Activated naive CD4-positive, alpha-beta T cell treated with anti-CD3 and anti-CD28 coated beads, Interleukin-2, amount 50 U/mL, for 16 hours (primary cell): ENCODE data around the gene SNX22.
"Not testable (repeated sequence)": the region's sequence is repeated elsewhere in the genome, so short reads cannot be mapped to it uniquely, and the experiment has no call there.

Experiments used
- DNase-seq: peaks from one replicate; pipeline ENCODE4 v3.0.0-alpha.2; 2020

Gene SNX22

GRCh38 chr15:64151727-64152506 lies at the start of gene SNX22:
Gene SNX22 (plus strand): TSS chr15:64151731. CDS start chr15:64151776, 45 bp downstream.
- peak; percentile 37 for DNase-seq

DNA sequence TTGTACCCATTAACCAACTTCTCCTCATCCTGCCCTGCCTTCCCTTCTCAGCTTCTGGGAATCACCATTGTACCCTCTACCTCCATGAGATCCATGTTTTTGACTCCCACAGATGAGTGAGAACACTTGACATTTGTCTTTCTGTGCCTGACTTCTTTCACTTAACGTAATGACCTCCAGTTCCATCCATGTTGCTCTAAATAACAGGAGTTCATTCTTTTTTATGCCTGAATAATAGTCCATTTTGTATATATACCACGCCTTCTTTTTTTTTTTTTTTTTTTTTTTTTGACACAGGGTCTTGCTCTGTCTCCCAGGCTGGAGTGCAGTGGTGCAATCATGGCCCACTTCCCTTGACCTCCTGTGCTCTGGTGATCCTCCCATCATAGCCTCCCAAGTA lies 49.0 kb upstream of the SNX22 start:
- no peak for DNase-seq

GRCh38 chr15:64105113-64105704 lies 46.3 kb upstream of the SNX22 start:
- no peak for DNase-seq

- DNase-seq = no peak
Measured at GRCh38 chr15:64107337-64107736, 44.2 kb upstream of the SNX22 start.

DNA sequence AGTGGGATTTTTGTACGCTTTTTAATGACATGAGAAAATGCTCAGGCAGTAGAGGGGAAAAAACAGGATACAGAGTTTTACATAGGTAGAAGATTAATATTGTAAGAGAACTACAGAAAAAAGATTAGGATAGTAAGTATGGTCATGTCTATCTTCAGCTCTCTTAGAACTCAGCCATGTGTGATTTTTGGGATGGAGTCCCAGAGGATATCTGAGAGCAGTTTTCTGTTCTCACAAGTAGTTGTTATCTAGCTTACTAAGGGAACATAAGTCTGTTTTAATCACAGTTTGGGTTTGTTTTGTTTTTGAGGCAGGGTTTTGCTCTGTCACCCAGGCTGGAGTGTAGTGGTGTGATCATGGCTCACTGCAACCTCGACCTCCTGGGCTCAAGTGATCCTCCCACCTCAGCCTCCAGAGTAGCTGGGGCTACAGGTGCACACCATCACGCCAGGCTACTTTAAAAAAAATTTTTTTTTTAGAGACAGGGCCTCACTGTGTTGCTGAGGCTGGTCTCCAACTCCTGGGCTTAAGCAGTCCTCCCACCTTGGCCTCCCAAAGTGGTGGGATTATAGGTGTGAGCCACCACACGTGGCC lies 41.3 kb upstream of the SNX22 start:
- not testable (repeated sequence) for DNase-seq

DNA sequence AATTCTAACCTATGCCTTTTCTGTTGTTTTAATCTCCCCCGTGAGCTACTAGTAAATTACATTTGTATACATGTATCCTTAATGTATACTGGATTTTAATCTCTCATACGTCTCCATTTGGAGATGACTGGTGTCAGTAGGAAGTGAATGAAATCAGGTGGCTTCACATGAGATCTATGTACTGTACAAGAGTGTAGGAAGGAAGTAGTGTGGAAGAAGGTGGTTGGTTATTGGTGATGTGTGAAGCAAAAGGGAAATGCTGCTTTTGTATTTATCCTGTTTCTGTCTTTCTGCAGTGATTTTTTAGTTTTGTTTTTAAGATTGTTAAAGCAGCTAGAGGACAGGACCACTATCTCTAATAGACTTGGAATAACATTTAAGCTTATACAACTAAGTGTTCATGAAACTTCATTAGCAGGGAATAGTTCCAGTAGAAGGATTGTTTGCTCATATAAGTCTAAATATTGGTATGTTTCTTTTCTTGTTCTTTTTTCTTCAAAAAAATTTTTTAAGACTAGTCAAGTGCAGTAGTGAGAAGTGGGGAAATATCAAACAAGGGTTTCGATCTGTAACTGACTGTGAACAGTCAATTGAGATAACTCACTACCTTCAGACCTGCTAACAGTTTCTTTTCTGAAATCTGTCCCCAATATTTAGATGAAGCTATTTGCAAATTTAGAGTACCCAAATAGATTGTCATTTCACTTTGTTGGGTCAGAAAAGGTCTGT lies 40.4 kb upstream of the SNX22 start:
- no peak for DNase-seq

- no peak for DNase-seq
Measured at GRCh38 chr15:64111679-64112050, 39.9 kb upstream of the SNX22 start.

- no peak for DNase-seq
Measured at GRCh38 chr15:64112073-64112772, 39.3 kb upstream of the SNX22 start.

DNA sequence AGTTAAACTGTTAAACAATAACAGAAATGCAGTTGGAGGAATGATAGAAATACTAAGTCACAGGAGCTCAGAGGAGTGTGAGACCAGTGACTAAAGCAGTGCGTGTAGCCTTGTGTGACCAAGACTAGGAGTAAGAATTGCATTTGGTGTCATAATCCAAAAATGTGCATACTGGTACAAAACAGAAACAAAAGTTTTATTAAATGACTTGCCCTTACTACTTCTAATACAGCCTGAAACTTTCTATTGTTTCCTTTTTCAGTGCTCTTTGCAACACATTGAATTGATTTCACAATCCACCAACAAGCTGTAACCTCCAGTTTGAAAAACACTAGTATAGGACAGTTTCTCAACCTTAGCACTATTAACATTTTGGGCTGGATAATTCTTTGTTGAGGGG lies 38.6 kb upstream of the SNX22 start:
- no peak for DNase-seq

DNA sequence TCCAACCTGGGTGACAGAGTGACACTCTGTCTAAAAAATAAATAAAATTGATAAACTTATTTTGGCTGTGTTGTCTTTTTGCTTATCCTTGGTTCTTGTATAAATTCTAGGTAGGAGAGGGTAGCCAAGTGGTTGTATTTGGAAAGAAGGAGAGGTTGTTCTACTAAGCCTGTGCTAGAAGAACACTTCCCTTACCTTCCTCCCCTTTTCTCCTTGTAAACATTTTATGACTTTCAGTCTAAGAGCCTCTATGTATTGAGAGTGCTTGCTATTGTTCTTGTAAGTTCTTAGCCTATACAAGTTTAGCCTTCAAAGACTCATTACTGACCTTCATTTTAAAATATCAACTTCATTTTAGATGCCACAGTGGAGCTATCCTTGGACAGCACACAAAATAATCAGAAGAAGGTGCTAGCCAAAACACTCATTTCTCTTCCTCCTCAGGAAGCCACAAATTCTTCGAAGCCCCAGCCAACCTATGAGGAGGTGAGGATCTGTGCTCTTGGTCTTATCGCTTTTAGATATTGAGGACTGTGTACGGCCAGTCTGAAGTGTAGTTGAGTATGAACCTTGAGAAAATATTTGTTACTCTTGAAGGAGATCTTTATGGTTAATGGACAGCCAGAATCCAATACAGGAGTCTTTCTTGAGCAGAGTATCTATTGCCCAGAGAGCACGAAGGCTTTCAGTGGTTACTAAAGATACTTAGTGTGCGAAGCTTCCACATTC lies 33.6 kb upstream of the SNX22 start:
- DNase-seq = no peak

- DNase-seq = not testable (repeated sequence)
Measured at GRCh38 chr15:64120322-64120721, 31.2 kb upstream of the SNX22 start.

GRCh38 chr15:64121614-64122013 lies 29.9 kb upstream of the SNX22 start:
- DNase-seq = no peak

DNA sequence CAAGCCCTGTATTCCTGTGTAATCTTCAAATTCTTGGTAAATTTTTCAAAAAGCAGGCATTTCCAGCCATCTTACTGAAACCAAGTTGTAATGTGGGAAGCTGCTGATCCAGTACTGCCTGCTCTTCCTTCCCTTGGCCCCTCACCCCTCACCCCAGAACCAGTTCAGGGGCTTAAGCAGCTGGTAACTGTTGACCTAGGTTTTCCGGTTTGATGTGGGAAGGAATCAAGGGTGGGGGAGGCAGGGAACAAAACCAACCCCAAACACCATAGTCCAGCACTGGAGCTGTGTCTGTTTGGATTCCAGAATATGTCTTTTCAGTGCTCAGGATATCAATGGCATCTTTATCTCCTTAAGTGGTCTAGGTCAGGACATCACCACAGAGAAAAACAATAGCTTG lies 29.1 kb upstream of the SNX22 start:
- DNase-seq = no peak

DNA sequence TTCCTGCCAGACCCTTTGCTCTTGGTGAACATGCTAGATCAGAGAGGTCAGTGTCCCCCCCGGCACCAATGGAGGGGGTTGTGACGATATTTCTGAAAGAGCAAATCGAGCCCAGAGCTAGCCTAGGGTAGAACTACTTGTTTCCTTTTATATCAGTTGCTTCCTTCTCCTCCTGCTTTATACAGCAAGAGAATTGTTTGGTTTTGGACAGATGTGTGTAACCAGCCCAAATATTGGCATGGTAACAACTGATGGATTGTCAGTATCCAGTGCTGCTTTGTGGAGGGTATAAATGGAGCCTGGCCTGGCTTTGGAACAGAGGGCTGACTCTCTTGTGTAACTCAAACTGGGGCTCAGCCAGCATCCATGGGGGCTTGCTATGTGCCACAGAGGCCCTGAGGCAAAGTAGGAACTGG lies 28.6 kb upstream of the SNX22 start:
- no peak for DNase-seq

DNA sequence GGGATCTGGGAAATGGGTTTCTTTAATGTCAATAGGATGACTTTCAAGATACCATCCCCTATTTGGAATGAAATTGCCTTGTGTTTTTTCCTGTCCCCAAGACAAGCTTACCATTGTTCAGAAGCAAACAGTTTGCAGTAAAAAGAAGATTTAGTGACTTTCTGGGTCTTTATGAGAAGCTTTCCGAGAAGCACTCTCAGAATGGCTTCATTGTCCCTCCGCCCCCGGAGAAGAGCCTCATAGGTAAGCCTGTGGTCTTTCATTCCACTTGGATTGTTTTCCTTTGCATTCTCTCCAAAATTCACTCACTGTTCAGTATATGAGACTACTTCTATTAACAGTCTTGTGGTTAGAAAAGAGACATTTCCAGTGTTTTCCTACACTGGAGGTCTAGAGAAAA lies 25.6 kb upstream of the SNX22 start:
- no peak for DNase-seq

DNA sequence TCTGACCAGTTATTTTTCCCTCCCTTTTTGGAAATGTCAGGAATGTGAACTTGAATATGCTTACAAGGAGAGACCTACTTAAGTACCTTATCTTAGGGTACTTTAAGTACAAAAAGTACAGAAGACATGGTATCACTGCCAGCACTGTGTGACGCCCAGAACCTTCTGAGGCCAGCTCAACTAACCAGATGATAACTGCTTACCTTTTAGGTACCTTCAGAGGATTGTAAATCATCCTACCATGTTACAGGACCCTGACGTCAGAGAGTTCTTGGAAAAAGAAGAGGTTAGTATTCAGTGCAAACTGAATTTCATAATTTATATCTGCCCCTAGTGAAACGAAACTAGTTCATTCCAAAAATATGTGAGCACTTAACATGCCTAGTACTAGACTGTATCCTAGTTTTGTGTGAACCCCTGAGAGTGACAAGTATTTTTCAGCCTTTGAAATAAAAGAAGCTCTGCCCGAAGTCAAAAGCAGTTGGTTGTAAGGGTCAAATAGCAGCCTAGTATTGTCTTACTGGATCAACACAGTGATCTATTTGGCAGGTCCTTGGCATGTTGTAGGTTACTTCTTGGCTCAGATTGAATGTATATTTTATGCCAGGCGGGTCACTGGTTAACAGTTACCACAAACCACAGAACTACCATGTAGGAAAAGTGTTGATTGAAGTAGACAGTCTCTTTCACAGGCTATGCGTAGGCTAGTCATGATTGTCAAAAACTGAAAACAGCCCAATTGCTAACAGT lies 23.8 kb upstream of the SNX22 start:
- no peak for DNase-seq

GRCh38 chr15:64130159-64130558 lies 21.4 kb upstream of the SNX22 start:
- no peak for DNase-seq

DNA sequence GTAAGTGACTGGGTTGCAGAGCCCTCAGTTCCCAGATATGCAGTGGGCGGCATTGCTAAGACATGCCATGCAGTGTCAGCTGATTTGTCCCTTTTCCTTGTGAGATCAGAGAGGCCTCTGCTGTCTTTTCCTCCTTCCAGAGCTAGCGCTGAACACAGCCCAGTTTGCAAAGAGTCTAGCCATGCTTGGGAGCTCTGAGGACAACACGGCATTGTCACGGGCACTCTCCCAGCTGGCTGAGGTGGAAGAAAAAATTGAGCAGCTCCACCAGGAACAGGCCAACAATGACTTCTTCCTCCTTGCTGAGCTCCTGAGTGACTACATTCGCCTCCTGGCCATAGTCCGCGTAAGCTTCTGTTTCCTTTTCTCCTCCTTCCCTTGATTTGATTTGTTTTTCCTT lies 20.0 kb upstream of the SNX22 start:
- no peak for DNase-seq

GRCh38 chr15:64132217-64132616 lies 19.3 kb upstream of the SNX22 start:
- no peak for DNase-seq

DNA sequence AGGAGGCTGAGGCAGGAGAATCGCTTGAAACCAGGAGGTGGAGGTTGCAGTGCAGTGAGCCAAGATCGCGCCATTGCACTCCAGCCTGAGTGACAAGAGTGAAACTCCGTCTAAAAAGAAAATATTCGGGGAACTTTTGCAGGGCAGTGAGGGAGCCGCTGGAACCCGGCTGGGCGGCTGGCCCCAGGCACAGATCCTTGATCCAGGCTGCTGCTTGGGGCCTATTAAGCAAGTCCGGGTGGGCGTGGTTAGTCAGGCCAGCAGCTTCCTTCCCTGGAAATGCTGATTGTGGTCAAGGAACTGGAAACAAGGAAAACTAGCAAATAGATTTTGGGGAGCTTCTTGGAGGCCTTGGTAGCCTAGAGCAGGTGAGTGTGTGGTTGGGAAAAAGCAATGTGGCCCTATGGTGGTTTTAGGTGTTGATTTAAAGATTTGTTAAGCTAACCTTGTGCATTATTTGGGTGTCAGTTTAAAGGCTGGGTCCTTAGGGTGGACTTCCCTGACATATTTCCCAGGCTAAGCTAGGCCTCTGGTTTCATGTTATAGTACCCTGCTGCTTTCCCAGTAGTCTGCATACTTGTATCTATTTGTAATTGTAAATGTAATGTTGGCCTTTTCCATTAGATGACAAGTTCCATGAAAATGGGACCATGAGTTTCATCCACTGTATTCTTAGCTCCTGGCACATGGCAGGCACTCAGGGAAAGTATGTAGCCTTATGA lies 17.7 kb upstream of the SNX22 start:
- DNase-seq = no peak

DNA sequence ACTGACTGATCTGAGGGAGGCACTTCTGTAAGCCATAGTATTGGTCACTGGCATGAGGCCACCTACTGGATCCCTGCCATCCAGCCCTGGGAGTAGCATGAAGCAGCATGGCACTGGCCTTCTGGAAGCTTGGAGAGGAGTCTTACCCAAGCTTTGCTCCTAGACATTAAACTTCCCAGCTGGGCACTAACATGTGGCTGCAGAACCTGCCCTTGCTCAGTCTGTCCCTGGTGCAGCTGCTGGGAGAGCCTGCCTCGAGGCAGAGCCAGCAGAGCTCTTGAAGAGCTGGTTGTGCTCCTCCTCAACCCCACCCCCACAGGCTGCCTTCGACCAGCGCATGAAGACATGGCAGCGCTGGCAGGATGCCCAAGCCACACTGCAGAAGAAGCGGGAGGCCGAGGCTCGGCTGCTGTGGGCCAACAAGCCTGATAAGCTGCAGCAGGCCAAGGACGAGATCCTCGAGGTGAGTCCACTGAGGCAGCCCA lies 17.1 kb upstream of the SNX22 start:
- no peak for DNase-seq
